Gastroesophageal sphincter (tissue), 4 donors: ENCODE measurements around the gene S100Z. TPM values are rescaled to one million over a fixed set of nuclear protein-coding genes. Genes with fewer than 3 reads are reported as not detected.
"Not testable (repeated sequence)": the region's sequence is repeated elsewhere in the genome, so short reads cannot be mapped to it uniquely, and the experiment has no call there.

Experiments
- ATAC-seq: fragments of 150-250 bp; one replicate; pipeline ENCODE4 v1.9.1; 2016; ENCODE audit warnings: mild to moderate bottlenecking, moderate library complexity
- H3K27ac ChIP-seq, 4 donors: fragments of 200-600 bp; sonication (generic) in 3 of 4; 1 replicate in 3 of 4; 2 replicates in 1 of 4; pipeline ENCODE4 v1.5.1; 2016 to 2019
- H3K27me3 ChIP-seq: fragments of 200-600 bp; sonication (generic); one replicate; pipeline ENCODE4 v1.5.1; 2019
- H3K36me3 ChIP-seq, 2 donors: fragments of 200-600 bp; sonication (generic); one replicate each; pipeline ENCODE4 v1.5.1; 2019; ENCODE audit warnings: control low read depth in 1 of 2
- H3K4me1 ChIP-seq, 3 donors: fragments of 200-600 bp; sonication (generic); 1 replicate in 2 of 3; 2 replicates in 1 of 3; pipeline ENCODE4 v1.5.1; 2016 to 2019; ENCODE audit warnings: control low read depth in 2 of 3
- H3K4me3 ChIP-seq, 2 donors: fragments of 200-600 bp; sonication (generic); one replicate each; pipeline ENCODE4 v1.5.1; 2019; ENCODE audit warnings: mild to moderate bottlenecking in 1 of 2, moderate library complexity in 1 of 2
- H3K9me3 ChIP-seq, 3 donors: fragments of 200-600 bp; sonication (generic); one replicate each; pipeline ENCODE4 v1.5.1; 2017 to 2019; ENCODE audit warnings: control low read depth in 2 of 3
- CTCF ChIP-seq, 4 experiments: fragments of 200-600 bp in 2 of 4; fragments of 450-650 bp in 2 of 4; sonication (generic) in 1 of 4; IDR thresholded peaks; one replicate each; pipeline ENCODE4 v1.5.1; 2017 to 2019; ENCODE audit warnings: antibody characterized with exemption in 4 of 4, mild to moderate bottlenecking in 2 of 4, moderate library complexity in 2 of 4
- EP300 ChIP-seq: sonication (generic); formaldehyde crosslinking; IDR thresholded peaks from one replicate; pipeline ENCODE4 v1.6.1; 2017; ENCODE audit warnings: antibody characterized with exemption, mild to moderate bottlenecking
- POLR2A ChIP-seq, 2 donors: fragments of 450-650 bp; IDR thresholded peaks; one replicate each; pipeline ENCODE4 v1.6.1; 2017; ENCODE audit warnings: antibody characterized with exemption in 2 of 2, mild to moderate bottlenecking in 2 of 2, moderate library complexity in 1 of 2
- POLR2AphosphoS5 ChIP-seq: sonication (generic); formaldehyde crosslinking; IDR thresholded peaks from one replicate; pipeline ENCODE4 v1.6.1; 2017; ENCODE audit warnings: antibody characterized with exemption
- WGBS, 2 donors: methylation state at CpG; one replicate each; pipeline ENCODE4 v1.1.5; 2018; ENCODE audit warnings: low coverage in 1 of 2; 5-methylcytosine and 5-hydroxymethylcytosine counted together
- total RNA-seq, 4 donors: library from RNA; depleted of rRNA; stranded (reverse); fragments of >200 nt; gene quantifications; one replicate each; pipeline ENCODE4 v1.1.0, GENCODE V29; 2016

S100Z gene
- total RNA-seq, 4 donors from 2014 or later, result not detected

GRCh38 chr5:76810236-76810635 lies 39.6 kb upstream of the S100Z start:
- TF ChIP-seq POLR2A (IDR thresholded peaks at IDR 0.05), result no peak
- no peak for TF ChIP-seq CTCF (IDR thresholded peaks at IDR 0.05)
- TF ChIP-seq POLR2AphosphoS5, result no peak
- Histone ChIP-seq H3K9me3 (no peaks in the 10 kb centered on the region), H3K27ac (no peak overlapping the region), H3K36me3 (no peaks in the 10 kb centered on the region), H3K4me3 (no peak overlapping the region), H3K27me3 (no peaks in the 10 kb centered on the region), H3K4me1 (no peaks in the 10 kb centered on the region)
- 94 to 100% methylated on average over 2 to 6 of the region's 6 CpGs for WGBS, 2 donors
- no peak for ATAC-seq

GRCh38 chr5:76811214-76811613 lies 38.6 kb upstream of the S100Z start:
- no peak for ATAC-seq
- no peak overlapping the region for H3K4me3 ChIP-seq
- no peaks in the 10 kb centered on the region for H3K27me3 ChIP-seq
- no peak for TF ChIP-seq EP300
- TF ChIP-seq POLR2A (IDR thresholded peaks at IDR 0.05), result no peak
- TF ChIP-seq CTCF (IDR thresholded peaks at IDR 0.05), result no peak
- no peak for TF ChIP-seq POLR2AphosphoS5
- WGBS, 2 donors, result 92 to 100% methylated on average over 1 to 4 of the region's 5 CpGs
- no peak overlapping the region for H3K27ac ChIP-seq
- no peaks in the 10 kb centered on the region for H3K9me3 ChIP-seq
- no peaks in the 10 kb centered on the region for H3K4me1 ChIP-seq
- no peaks in the 10 kb centered on the region for H3K36me3 ChIP-seq

GRCh38 chr5:76812209-76812608 lies 37.6 kb upstream of the S100Z start:
- WGBS, 2 donors, result no CpG with 5 or more reads among the region's 32 CpGs
- not testable (repeated sequence) for H3K4me1 ChIP-seq, H3K27me3 ChIP-seq, H3K36me3 ChIP-seq, H3K4me3 ChIP-seq, ATAC-seq, H3K9me3 ChIP-seq, H3K27ac ChIP-seq

DNA sequence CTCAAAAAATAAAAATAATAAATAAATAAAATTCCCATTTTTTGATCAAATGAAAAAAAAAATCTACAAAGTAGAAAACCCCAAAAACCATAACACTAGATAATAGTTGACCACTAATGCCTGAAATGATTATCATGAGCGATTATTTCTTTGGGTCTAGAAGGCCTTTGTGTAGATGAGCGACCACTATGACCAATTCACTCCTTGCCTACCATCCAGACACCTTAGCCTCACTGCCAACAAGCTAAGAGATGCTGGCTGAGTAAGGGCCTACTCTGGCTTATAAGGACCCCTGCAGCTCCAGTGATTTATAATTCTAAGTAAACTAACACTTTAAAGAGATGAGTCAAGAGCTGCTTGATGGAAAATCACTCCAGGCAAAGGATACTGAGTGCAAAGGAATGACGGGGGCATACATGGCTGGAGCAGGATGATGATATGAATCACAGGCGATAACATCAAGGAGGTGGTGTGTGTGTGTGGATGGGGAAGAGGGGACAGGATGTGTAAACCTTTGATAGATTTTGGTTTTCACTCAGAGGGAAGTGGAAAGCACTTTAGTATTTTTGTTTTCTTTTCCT lies 35.7 kb upstream of the S100Z start:
- no peak for ATAC-seq
- WGBS, 2 donors, result 76 to 82% methylated on average over 2 to 4 of the region's 4 CpGs
- Histone ChIP-seq H3K27ac (no peak overlapping the region), H3K9me3 (no peaks in the 10 kb centered on the region), H3K4me3 (no peak overlapping the region), H3K4me1 (peaks cover 0 to 8% (median 2%) of the 10 kb centered on the region in 3 donors), H3K27me3 (peaks cover 18% of the 10 kb centered on the region), H3K36me3 (no peaks in the 10 kb centered on the region)
- TF ChIP-seq CTCF (IDR thresholded peaks at IDR 0.05), result no peak
- TF ChIP-seq EP300, result no peak
- TF ChIP-seq POLR2A (IDR thresholded peaks at IDR 0.05), result no peak
- TF ChIP-seq POLR2AphosphoS5, result no peak

DNA sequence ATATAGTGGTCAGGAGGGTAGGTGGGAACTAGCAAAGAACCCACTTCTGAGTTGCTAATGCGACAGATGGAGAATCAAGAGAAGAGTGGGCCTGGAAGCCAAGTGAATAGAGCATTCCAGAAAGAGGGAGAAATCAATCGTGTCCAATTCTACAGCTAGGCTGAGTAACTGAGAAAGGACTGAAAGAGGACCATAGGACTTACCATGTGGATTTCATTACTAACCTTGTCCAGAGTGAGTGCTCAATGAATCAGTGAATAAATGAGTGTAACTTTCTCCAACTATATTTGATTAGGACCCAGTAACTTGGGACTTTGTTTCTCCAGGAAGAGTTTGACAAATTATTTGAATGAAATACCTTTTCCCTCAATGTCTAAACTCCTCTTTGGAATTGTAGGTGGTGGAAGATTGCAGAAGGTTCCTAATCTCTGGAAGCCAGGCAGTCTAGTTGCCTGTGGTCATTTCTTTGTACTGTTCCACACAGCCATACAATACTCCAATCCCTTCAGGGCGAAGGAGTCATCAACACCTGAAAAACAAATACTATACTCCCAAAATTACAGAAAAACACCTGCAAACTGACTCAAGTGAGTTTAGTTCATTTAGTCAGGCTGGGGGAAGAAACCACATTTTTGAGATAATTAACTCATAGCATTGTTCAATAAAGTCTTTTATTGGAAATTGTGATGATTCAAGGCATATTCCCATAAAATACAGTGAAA lies 33.5 kb upstream of the S100Z start:
- TF ChIP-seq POLR2A (IDR thresholded peaks at IDR 0.05) (no peak), POLR2AphosphoS5 (no peak), EP300 (no peak), CTCF (IDR thresholded peaks at IDR 0.05) (no peak)
- H3K4me1 ChIP-seq, result peaks cover 0 to 16% (median 5%) of the 10 kb centered on the region in 3 donors
- WGBS, 2 donors, result 72 to 78% methylated on average over 2 to 3 of the region's 3 CpGs
- no peaks in the 10 kb centered on the region for H3K9me3 ChIP-seq
- peaks cover 40% of the 10 kb centered on the region for H3K27me3 ChIP-seq
- H3K27ac ChIP-seq, result no peak overlapping the region
- H3K36me3 ChIP-seq, result no peaks in the 10 kb centered on the region
- no peak for ATAC-seq
- H3K4me3 ChIP-seq, result no peak overlapping the region
